ENCODE results near the gene IGFBP2.

DNA sequence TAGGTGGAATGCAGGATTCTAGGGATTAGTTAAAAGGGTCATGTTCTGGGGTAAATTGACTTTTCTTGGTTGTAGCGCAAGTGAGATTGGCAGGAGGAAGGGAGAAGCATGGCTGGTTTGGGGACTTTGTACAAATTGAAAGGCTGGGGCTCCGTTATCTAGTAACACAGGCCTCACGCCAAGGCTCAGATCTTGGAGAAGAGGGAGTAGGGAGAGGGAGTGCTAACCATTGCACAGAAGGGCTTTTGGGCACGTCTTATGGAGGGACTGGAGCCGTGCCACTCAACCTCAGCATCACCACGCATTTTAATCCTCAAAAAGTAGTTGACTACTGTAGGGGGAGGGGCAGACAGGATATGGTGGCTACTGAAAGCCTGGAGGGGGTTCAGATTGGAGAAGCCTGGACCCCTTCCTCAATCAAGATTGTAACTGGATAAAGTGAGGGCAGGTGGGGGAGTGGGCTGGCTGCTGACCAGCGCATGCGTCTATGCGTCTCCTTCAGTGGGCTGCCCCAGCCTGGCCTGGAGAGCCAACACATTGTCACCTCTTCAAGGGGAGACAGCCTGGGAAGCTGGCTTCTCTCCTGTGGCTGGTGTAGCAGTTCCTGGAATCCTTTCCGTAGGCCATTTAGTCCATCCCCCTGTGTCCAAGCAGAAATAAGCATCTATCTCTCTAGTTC lies 47.9 kb downstream of the IGFBP2 start:
- no peak for TF ChIP-seq TARDBP (IDR thresholded peaks at IDR 0.05)
- TF ChIP-seq L3MBTL2 (conservative IDR thresholded peaks at IDR 0.05): no peak

Measured in HEK293T (cell line).